HCT116 (cell line): ENCODE measurements around the gene EIF2S3B. TPM values are rescaled to one million over a fixed set of nuclear protein-coding genes. Genes with fewer than 3 reads are reported as not detected.

Experiments used
- ATAC-seq: fragments of 200-7000 bp; cut with Tn5 transposase; 2 replicates; pipeline ENCODE4 v1.9.1; 2020; ENCODE audit warnings: mild to moderate bottlenecking, moderate library complexity
- Bru-seq: library from RNA; stranded (reverse); fragments of 400-500 nt; gene quantifications from one replicate; lab custom pipeline; 2021; lab: Mats Ljungman, UMichigan
- BruChase-seq, 2 experiments: library from RNA; stranded (reverse); fragments of 400-500 nt; gene quantifications; one replicate each; lab custom pipeline; 2021; lab: Mats Ljungman, UMichigan
- BruUV-seq: library from RNA; stranded (reverse); fragments of 400-500 nt; replicated peaks from 2 replicates; lab custom pipeline; 2021; lab: Mats Ljungman, UMichigan
- CTCF ChIA-PET: fragments of 300-600 bp; sonication (Branson Sonifier 250); formaldehyde crosslinking; loops from one replicate; lab custom pipeline; 2021; ENCODE audit warnings: antibody characterized with exemption; lab: Charles Lee
- POLR2A ChIA-PET: fragments of 300-600, 350-600 bp; sonication (Branson Sonifier 250); formaldehyde crosslinking; loops from one replicate; lab custom pipeline; 2021; ENCODE audit warnings: antibody characterized with exemption; lab: Charles Lee
- RAD21 ChIA-PET, 2 experiments: fragments of 300-600 bp; sonication (Branson Sonifier 250); formaldehyde crosslinking; loops; one replicate each; lab custom pipeline; 2023; ENCODE audit warnings: low total read pairs in 2 of 2; ENCODE audit not compliant: uncharacterized antibody in 2 of 2, unreplicated experiment in 2 of 2, low non-redundant PET in 1 of 2; lab: Charles Lee
- DNase-seq: peaks from one replicate; pipeline ENCODE4 v3.0.0-alpha.2; 2010; ENCODE audit warnings: low read depth, low spot score
- H2AFZ ChIP-seq: fragments of 200-600 bp; shearing (Covaris generic), sonication (generic); 2 replicates; pipeline ENCODE4 v1.6.1; 2017; ENCODE audit warnings: low read depth, mixed run types, mixed read lengths, antibody characterized with exemption, low read length; ENCODE audit not compliant: poor library complexity, severe bottlenecking
- H3K27ac ChIP-seq: 2 replicates; pipeline ENCODE4 v1.5.1; 2012; ENCODE audit warnings: low read depth, low read length
- H3K27me3 ChIP-seq: fragments of 200-600 bp; sonication (generic); 2 replicates; pipeline ENCODE4 v1.6.1; 2016; ENCODE audit warnings: mixed run types, low read length, mixed read lengths; ENCODE audit not compliant: insufficient read depth
- H3K36me3 ChIP-seq, 2 experiments: fragments of 200-500 bp in 1 of 2; fragments of 200-600 bp in 1 of 2; sonication (Bioruptor generic) in 1 of 2; sonication (generic) in 1 of 2; 2 replicates each; pipeline versions ENCODE4 v1.5.1 to v1.6.1; 2014 to 2016; ENCODE audit warnings: low read length in 2 of 2, inconsistent platforms in 1 of 2, mixed read lengths in 1 of 2, mixed run types in 1 of 2; ENCODE audit not compliant: insufficient read depth in 2 of 2, control insufficient read depth in 1 of 2
- H3K4me1 ChIP-seq, 2 experiments: fragments of 200-600 bp in 1 of 2; sonication (generic) in 1 of 2; 2 replicates each; pipeline versions ENCODE4 v1.5.1 to v1.6.1; 2012 to 2017; ENCODE audit warnings: low read length in 2 of 2, inconsistent platforms in 1 of 2, mild to moderate bottlenecking in 1 of 2, mixed read lengths in 1 of 2, mixed run types in 1 of 2, moderate library complexity in 1 of 2; ENCODE audit not compliant: insufficient read depth in 2 of 2, control insufficient read depth in 1 of 2
- H3K4me2 ChIP-seq: fragments of 200-600 bp; sonication (generic); 2 replicates; pipeline ENCODE4 v1.6.1; 2017; ENCODE audit warnings: mixed run types, low read length, mixed read lengths
- H3K4me3 ChIP-seq, 2 experiments: fragments of 200-600 bp in 1 of 2; sonication (generic) in 1 of 2; replicated peaks in 1 of 2; 2 replicates each; pipeline ENCODE4 v1.5.1; 2011 to 2016; ENCODE audit warnings: low read length in 2 of 2, control low read depth in 1 of 2, low read depth in 1 of 2, mild to moderate bottlenecking in 1 of 2, mixed read lengths in 1 of 2, mixed run types in 1 of 2
- H3K79me2 ChIP-seq: fragments of 200-600 bp; sonication (generic); 2 replicates; pipeline ENCODE4 v1.6.1; 2017; ENCODE audit warnings: mild to moderate bottlenecking, mixed run types, low read length, moderate library complexity, mixed read lengths; ENCODE audit not compliant: insufficient read depth
- H3K9ac ChIP-seq: fragments of 200-600 bp; sonication (generic); 2 replicates; pipeline ENCODE4 v1.6.1; 2016; ENCODE audit warnings: low read length, mixed read lengths
- H3K9me2 ChIP-seq: fragments of 200-600 bp; sonication (generic), shearing (Covaris generic); 2 replicates; pipeline ENCODE4 v1.6.1; 2017; ENCODE audit warnings: mixed run types, mild to moderate bottlenecking, moderate library complexity; ENCODE audit not compliant: insufficient read depth
- H3K9me3 ChIP-seq, 2 experiments: fragments of 200-500 bp in 1 of 2; fragments of 200-600 bp in 1 of 2; sonication (Bioruptor generic) in 1 of 2; sonication (generic) in 1 of 2; 2 replicates each; pipeline ENCODE4 v1.6.1; 2014 to 2017; ENCODE audit warnings: low read length in 2 of 2, mixed read lengths in 2 of 2, inconsistent platforms in 1 of 2, low read depth in 1 of 2, mild to moderate bottlenecking in 1 of 2, mixed run types in 1 of 2, moderate library complexity in 1 of 2; ENCODE audit not compliant: control insufficient read depth in 1 of 2, insufficient read depth in 1 of 2
- H4K20me1 ChIP-seq: fragments of 200-600 bp; sonication (generic), shearing (Covaris generic); 2 replicates; pipeline ENCODE4 v1.6.1; 2017; ENCODE audit warnings: mixed run types, mild to moderate bottlenecking, moderate library complexity; ENCODE audit not compliant: insufficient read depth
- CBX3 ChIP-seq: IDR thresholded peaks from 2 replicates; pipeline ENCODE4 v1.6.1; 2012; ENCODE audit warnings: low read depth
- CEBPB ChIP-seq: IDR thresholded peaks from 2 replicates; pipeline ENCODE4 v1.6.1; 2012; ENCODE audit warnings: low read depth
- CTCF ChIP-seq, 3 experiments: fragments of 200-600 bp in 1 of 3; sonication (generic) in 1 of 3; IDR thresholded peaks in 2 of 3; conservative IDR thresholded peaks in 1 of 3; 2 replicates each; pipeline ENCODE4 v1.5.1; 2012 to 2017; ENCODE audit warnings: low read depth in 2 of 3, low read length in 2 of 3, antibody characterized with exemption in 1 of 3, borderline replicate concordance in 1 of 3, control low read depth in 1 of 3, mild to moderate bottlenecking in 1 of 3, mixed read lengths in 1 of 3, mixed run types in 1 of 3, moderate library complexity in 1 of 3; ENCODE audit not compliant: insufficient read depth in 1 of 3
- EGR1 ChIP-seq: IDR thresholded peaks from 2 replicates; pipeline ENCODE4 v1.6.1; 2012; ENCODE audit warnings: low read depth
- ELF1 ChIP-seq: IDR thresholded peaks from 2 replicates; pipeline ENCODE4 v1.6.1; 2012; ENCODE audit warnings: low read depth, borderline replicate concordance
- EZH2 ChIP-seq: fragments of 200-600 bp; sonication (generic); IDR thresholded peaks from 2 replicates; pipeline ENCODE4 v1.6.1; 2017; ENCODE audit warnings: antibody characterized with exemption, mixed run types
- JUND ChIP-seq: IDR thresholded peaks from 2 replicates; pipeline ENCODE4 v1.6.1; 2012
- POLR2A ChIP-seq: IDR thresholded peaks from 2 replicates; pipeline ENCODE4 v1.7.0; 2011; ENCODE audit warnings: borderline replicate concordance; ENCODE audit not compliant: insufficient read depth, insufficient read length; ENCODE audit errors: extremely low read depth
- POLR2AphosphoS5 ChIP-seq: IDR thresholded peaks from 2 replicates; pipeline ENCODE4 v1.6.1; 2011; ENCODE audit warnings: mild to moderate bottlenecking, low read depth, low read length, moderate library complexity
- SIN3A ChIP-seq: IDR thresholded peaks from 2 replicates; pipeline ENCODE4 v1.6.1; 2012; ENCODE audit warnings: low read depth
- SP1 ChIP-seq: IDR thresholded peaks from 2 replicates; pipeline ENCODE4 v1.6.1; 2012; ENCODE audit warnings: low read depth
- SRF ChIP-seq: IDR thresholded peaks from 2 replicates; pipeline ENCODE4 v1.6.1; 2012; ENCODE audit warnings: low read depth
- TCF7L2 ChIP-seq: IDR thresholded peaks from 2 replicates; pipeline ENCODE4 v1.7.0; 2011; ENCODE audit warnings: borderline replicate concordance, inconsistent platforms; ENCODE audit not compliant: insufficient read depth, insufficient read length; ENCODE audit errors: extremely low read depth
- ZFX ChIP-seq: fragments of 450-650 bp; IDR thresholded peaks from 2 replicates; pipeline ENCODE4 v1.6.1; 2017
- ZNF274 ChIP-seq: fragments of 200-500 bp; sonication (Bioruptor generic); IDR thresholded peaks from 2 replicates; pipeline ENCODE4 v1.6.1; 2014; ENCODE audit warnings: mild to moderate bottlenecking, low read depth, low read length, inconsistent platforms
- intact Hi-C: fragments of 100-400 bp; cut with micrococcal nuclease; formaldehyde crosslinking; loops from 2 replicates; pipeline ENCODE4 v1.10.0; 2022
- long read RNA-seq: library from polyadenylated mRNA; unstranded; transcript quantifications from one replicate; pipeline ENCODE4 v2.0.0, GENCODE V29; 2021; ENCODE audit not compliant: unreplicated experiment
- polyA plus RNA-seq: library from polyadenylated mRNA; unstranded; fragments of >200 nt; gene quantifications from 2 replicates; pipeline ENCODE4 v1.2.1, GENCODE V29; 2012; ENCODE audit warnings: missing spikeins
- total RNA-seq: library from RNA; stranded (reverse); gene quantifications from one replicate; pipeline ENCODE4 v1.2.1, GENCODE V29; 2021; ENCODE audit not compliant: unreplicated experiment
- TF ChIP-seq, protein P1 (sequence below): IDR thresholded peaks from 2 replicates; pipeline ENCODE4 v1.6.1; 2012
- TF ChIP-seq, protein P2 (sequence below): IDR thresholded peaks from 2 replicates; pipeline ENCODE4 v1.6.1; 2011; ENCODE audit warnings: mild to moderate bottlenecking, low read length, moderate library complexity; ENCODE audit not compliant: insufficient replicate concordance; ENCODE audit errors: extremely low read depth
- TF ChIP-seq, protein P3 (sequence below): IDR thresholded peaks from 2 replicates; pipeline ENCODE4 v1.6.1; 2012

EIF2S3B gene
- total RNA-seq (1.0 TPM), Bru-seq, nascent RNA (percentile 10 among the genes with signal in this experiment), BruChase-seq, experiment 1, labeled RNA remaining after a 6-hour chase (percentile 26 among the genes with signal in this experiment), BruChase-seq, experiment 2, labeled RNA remaining after a 2-hour chase (percentile 14 among the genes with signal in this experiment)
- polyA plus RNA-seq: 0.19 and 0.44 TPM in 2 replicates
- long read RNA-seq: 0 reads

- H3K9ac ChIP-seq: no peak within 1 kb of the TSS
- no TSS peak for BruUV-seq
- intact Hi-C loops: no loop called here
- no peak within 1 kb of the TSS for H3K4me3 ChIP-seq
- no peak for ATAC-seq
- H2AFZ ChIP-seq: no peak within 1 kb of the TSS
- no peaks in the 10 kb centered on the region for H3K9me2 ChIP-seq
- no peaks in the 10 kb centered on the region for H4K20me1 ChIP-seq
- TF ChIP-seq CTCF (IDR thresholded peaks at IDR 0.05 in 2 of 3, conservative IDR thresholded peaks at IDR 0.05 in 1 of 3; ENCODE audit: borderline replicate concordance in 1 of 3, insufficient read depth in 1 of 3, low read depth in 2 of 3, low read length in 2 of 3) (no peak), JUND (no peak), SRF (no peak), EZH2 (no peak), POLR2A (no peak), POLR2AphosphoS5 (no peak), EGR1 (no peak), ZFX (no peak), CBX3 (no peak), CEBPB (no peak), ELF1 (no peak), ZNF274 (no peak), SP1 (no peak), TCF7L2 (no peak), SIN3A (no peak)
- TF ChIP-seq, protein P1, sequence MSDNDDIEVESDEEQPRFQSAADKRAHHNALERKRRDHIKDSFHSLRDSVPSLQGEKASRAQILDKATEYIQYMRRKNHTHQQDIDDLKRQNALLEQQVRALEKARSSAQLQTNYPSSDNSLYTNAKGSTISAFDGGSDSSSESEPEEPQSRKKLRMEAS: no peak
- TF ChIP-seq, protein P2, sequence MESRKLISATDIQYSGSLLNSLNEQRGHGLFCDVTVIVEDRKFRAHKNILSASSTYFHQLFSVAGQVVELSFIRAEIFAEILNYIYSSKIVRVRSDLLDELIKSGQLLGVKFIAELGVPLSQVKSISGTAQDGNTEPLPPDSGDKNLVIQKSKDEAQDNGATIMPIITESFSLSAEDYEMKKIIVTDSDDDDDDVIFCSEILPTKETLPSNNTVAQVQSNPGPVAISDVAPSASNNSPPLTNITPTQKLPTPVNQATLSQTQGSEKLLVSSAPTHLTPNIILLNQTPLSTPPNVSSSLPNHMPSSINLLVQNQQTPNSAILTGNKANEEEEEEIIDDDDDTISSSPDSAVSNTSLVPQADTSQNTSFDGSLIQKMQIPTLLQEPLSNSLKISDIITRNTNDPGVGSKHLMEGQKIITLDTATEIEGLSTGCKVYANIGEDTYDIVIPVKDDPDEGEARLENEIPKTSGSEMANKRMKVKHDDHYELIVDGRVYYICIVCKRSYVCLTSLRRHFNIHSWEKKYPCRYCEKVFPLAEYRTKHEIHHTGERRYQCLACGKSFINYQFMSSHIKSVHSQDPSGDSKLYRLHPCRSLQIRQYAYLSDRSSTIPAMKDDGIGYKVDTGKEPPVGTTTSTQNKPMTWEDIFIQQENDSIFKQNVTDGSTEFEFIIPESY: no peak
- TF ChIP-seq, protein P3, sequence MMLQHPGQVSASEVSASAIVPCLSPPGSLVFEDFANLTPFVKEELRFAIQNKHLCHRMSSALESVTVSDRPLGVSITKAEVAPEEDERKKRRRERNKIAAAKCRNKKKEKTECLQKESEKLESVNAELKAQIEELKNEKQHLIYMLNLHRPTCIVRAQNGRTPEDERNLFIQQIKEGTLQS: no peak
- H3K4me1 ChIP-seq: no peaks in the 10 kb centered on the region
- CTCF ChIA-PET: no interaction called here
- no peak within 1 kb of the TSS for H3K4me2 ChIP-seq
- POLR2A ChIA-PET: no interaction called here
- no peak for DNase-seq
- H3K27me3 ChIP-seq: no peaks in the 10 kb centered on the region
- no peaks in the 10 kb centered on the region for H3K79me2 ChIP-seq
- H3K36me3 ChIP-seq: no peaks in the 10 kb centered on the region
- RAD21 ChIA-PET: no interaction called here
- H3K27ac ChIP-seq: no peak within 1 kb of the TSS
- 0 out of 4 replicates have a peak, but pooled peaks cover 0 to 3% of the 10 kb centered on the region in 2 experiments for H3K9me3 ChIP-seq
These were observed at the start of gene EIF2S3B for GRCh38 chr12:10505620-10506019. EIF2S3B (plus strand) TSS chr12:10505890; CDS start chr12:10505903, 13 bp downstream.
